Transverse colon (tissue), 4 donors: ENCODE data around the gene ALDOB. TPM values are rescaled to one million over a fixed set of nuclear protein-coding genes. Genes with fewer than 3 reads are reported as not detected.

ENCODE experiments used
- DNase-seq: peaks from one replicate; pipeline ENCODE4 v3.0.0-alpha.2; 2019
- H3K27ac ChIP-seq, 4 donors: fragments of 200-600 bp; sonication (generic); 2 replicates each; pipeline ENCODE4 v1.5.1; 2016 to 2018; ENCODE audit warnings: inconsistent platforms in 4 of 4
- H3K27me3 ChIP-seq: fragments of 200-600 bp; sonication (generic); 2 replicates; pipeline ENCODE4 v1.5.1; 2017; ENCODE audit warnings: inconsistent platforms
- H3K36me3 ChIP-seq, 4 donors: fragments of 200-600 bp; sonication (generic); 2 replicates each; pipeline ENCODE4 v1.5.1; 2017 to 2019; ENCODE audit warnings: inconsistent platforms in 4 of 4
- H3K4me1 ChIP-seq, 4 donors: fragments of 200-600 bp; sonication (generic); 2 replicates each; pipeline ENCODE4 v1.5.1; 2017 to 2020; ENCODE audit warnings: inconsistent platforms in 4 of 4
- H3K4me3 ChIP-seq, 4 donors: fragments of 200-600 bp; sonication (generic); 1 replicate in 1 of 4; 2 replicates in 3 of 4; pipeline versions ENCODE4 v1.5.1 to v1.6.1; 2017 to 2019; ENCODE audit warnings: inconsistent platforms in 4 of 4
- H3K9me3 ChIP-seq, 2 donors: fragments of 200-600 bp; sonication (generic); 2 replicates each; pipeline ENCODE4 v1.5.1; 2017 to 2019; ENCODE audit warnings: inconsistent platforms in 2 of 2
- EP300 ChIP-seq: sonication (generic); formaldehyde crosslinking; IDR thresholded peaks from one replicate; pipeline ENCODE4 v1.6.1; 2017; ENCODE audit warnings: antibody characterized with exemption, low read depth
- POLR2A ChIP-seq: fragments of 450-650 bp; IDR thresholded peaks from one replicate; pipeline ENCODE4 v1.6.1; 2016; ENCODE audit warnings: antibody characterized with exemption, mild to moderate bottlenecking, moderate library complexity
- POLR2AphosphoS5 ChIP-seq, 3 donors: sonication (generic); formaldehyde crosslinking; IDR thresholded peaks; one replicate each; pipeline ENCODE4 v1.6.1; 2016; ENCODE audit warnings: antibody characterized with exemption in 3 of 3
- WGBS, 2 donors: methylation state at CpG; one replicate each; pipeline ENCODE4 v1.1.5; 2018; ENCODE audit warnings: low coverage in 1 of 2; 5-methylcytosine and 5-hydroxymethylcytosine counted together
- in situ Hi-C, 4 donors: fragments of 200-750 bp; cut with MboI; loops; one replicate each; pipeline versions ENCODE4 v1.15.0 to v1.15.1; 2017; ENCODE audit warnings: low sequenced_read_pairs in 3 of 4, low pct_ligation_motif_present in 1 of 4, low pct_unique_long_range_greater_than_20kb in 1 of 4
- intact Hi-C: fragments of 100-400 bp; cut with DNase I; formaldehyde crosslinking; loops from one replicate; pipeline ENCODE4 v1.15.1; 2023; ENCODE audit warnings: low total_unique reads
- total RNA-seq, 4 donors: library from RNA; depleted of rRNA; stranded (reverse); fragments of >200 nt; gene quantifications; one replicate each; pipeline ENCODE4 v1.1.0, GENCODE V29; 2016
- TF ChIP-seq, protein P1 (sequence below), 5 experiments: fragments of 200-600 bp in 3 of 5; fragments of 450-650 bp in 2 of 5; sonication (generic) in 3 of 5; IDR thresholded peaks; 1 replicate in 2 of 5; 2 replicates in 3 of 5; pipeline ENCODE4 v1.5.1; 2016 to 2017; ENCODE audit warnings: antibody characterized with exemption in 5 of 5, inconsistent platforms in 3 of 5, mild to moderate bottlenecking in 2 of 5, moderate library complexity in 1 of 5

The ALDOB gene
- total RNA-seq, 4 donors from 2014 or later, result 1.9 to 55.0 (median 20.1) TPM; not detected in 1

DNA sequence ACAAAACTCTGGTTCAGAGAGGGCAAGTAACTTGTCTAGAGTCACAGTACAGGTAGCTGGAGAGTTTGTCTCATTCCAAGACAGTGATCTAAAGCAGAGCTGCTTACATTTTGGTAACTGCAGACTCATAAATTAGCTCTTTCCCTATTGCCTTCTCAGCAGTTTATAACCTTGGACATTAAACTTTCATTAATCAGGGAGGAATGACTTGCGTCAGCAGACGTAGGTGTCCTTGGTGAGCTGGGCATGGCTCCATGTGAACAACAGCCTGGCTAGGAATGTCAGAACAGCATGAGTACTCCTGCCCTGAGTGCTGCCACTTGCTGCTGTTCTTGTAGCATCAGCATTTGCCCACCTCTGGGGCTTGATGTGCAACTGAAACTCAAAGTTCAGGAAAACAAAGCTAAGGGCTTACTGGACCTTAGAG, 2.2 kb upstream of the ALDOB start:
- peak; percentile 31 for DNase-seq
- in situ Hi-C loops (no loop called here), intact Hi-C loops (no loop called here)
- Histone ChIP-seq H3K4me3 (no peak overlapping the region), H3K4me1 (no peaks in the 10 kb centered on the region), H3K9me3 (no peaks in the 10 kb centered on the region), H3K27ac (no peak overlapping the region), H3K36me3 (no peaks in the 10 kb centered on the region), H3K27me3 (no peaks in the 10 kb centered on the region)
- 20 to 62% methylated on average over 1 to 2 of the region's 2 CpGs for WGBS, 2 donors
- TF ChIP-seq, protein P1, sequence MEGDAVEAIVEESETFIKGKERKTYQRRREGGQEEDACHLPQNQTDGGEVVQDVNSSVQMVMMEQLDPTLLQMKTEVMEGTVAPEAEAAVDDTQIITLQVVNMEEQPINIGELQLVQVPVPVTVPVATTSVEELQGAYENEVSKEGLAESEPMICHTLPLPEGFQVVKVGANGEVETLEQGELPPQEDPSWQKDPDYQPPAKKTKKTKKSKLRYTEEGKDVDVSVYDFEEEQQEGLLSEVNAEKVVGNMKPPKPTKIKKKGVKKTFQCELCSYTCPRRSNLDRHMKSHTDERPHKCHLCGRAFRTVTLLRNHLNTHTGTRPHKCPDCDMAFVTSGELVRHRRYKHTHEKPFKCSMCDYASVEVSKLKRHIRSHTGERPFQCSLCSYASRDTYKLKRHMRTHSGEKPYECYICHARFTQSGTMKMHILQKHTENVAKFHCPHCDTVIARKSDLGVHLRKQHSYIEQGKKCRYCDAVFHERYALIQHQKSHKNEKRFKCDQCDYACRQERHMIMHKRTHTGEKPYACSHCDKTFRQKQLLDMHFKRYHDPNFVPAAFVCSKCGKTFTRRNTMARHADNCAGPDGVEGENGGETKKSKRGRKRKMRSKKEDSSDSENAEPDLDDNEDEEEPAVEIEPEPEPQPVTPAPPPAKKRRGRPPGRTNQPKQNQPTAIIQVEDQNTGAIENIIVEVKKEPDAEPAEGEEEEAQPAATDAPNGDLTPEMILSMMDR (IDR thresholded peaks at IDR 0.05), result no peak
- TF ChIP-seq POLR2A, result no peak
- TF ChIP-seq EP300, result peak; percentile 96
- peak; percentile 43 to 88 (median 85) for TF ChIP-seq POLR2AphosphoS5 (IDR thresholded peaks at IDR 0.05)

DNA sequence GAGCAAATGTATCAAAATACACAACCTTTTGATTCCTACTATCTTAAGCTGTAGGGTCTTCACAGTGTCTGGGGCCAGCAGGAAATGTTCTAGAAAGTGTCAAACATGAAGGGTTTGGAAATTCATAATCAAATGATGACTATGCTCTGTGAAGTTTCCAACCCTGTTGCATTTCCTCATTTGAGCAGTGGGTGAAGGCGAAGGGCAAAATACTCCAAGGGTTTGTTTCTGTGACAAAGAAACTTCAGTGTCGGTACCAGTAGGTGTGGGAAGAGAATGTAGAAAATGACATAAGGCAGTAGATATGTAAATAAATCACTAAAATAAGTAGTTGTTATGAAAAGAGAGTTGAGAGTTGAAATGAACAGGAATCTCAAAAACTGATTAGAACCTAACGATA, 576 bp downstream of the ALDOB start:
- in situ Hi-C loops (no loop called here), intact Hi-C loops (no loop called here)
- WGBS, 2 donors, result 17 to 55% methylated on average over 3 of the region's 3 CpGs
- H3K36me3 ChIP-seq, result no peaks in the 10 kb centered on the region
- H3K27ac ChIP-seq, result no peak overlapping the region
- no peak overlapping the region for H3K4me3 ChIP-seq
- H3K4me1 ChIP-seq, result no peaks in the 10 kb centered on the region
- no peaks in the 10 kb centered on the region for H3K9me3 ChIP-seq
- no peaks in the 10 kb centered on the region for H3K27me3 ChIP-seq
- TF ChIP-seq POLR2AphosphoS5 (IDR thresholded peaks at IDR 0.05) (no peak), EP300 (no peak), POLR2A (no peak)
- TF ChIP-seq, protein P1 (IDR thresholded peaks at IDR 0.05), result no peak
- DNase-seq, result no peak

DNA sequence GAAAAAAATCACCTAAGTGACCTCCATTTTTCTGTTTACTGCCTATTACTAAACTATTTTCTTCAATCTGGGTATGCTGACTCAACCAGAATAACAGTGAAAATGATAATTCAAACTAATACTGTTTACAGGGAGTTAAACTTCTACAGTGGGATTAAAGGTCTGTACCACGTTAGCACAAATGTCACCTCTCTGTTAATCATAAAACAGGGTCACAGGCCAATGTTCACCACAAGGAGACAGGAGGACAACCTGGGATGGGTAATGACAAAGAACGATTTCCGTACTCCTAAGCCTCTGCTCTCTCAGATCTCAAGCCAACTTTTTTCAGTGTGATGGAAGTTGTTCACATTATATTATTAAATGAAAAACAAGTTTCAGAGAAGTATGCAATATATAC, 2.3 kb downstream of the ALDOB start:
- WGBS, 2 donors, result 71 to 74% methylated on average over 3 of the region's 3 CpGs
- no peaks in the 10 kb centered on the region for H3K9me3 ChIP-seq
- TF ChIP-seq EP300 (no peak), POLR2AphosphoS5 (IDR thresholded peaks at IDR 0.05) (no peak), POLR2A (no peak)
- TF ChIP-seq, protein P1 (IDR thresholded peaks at IDR 0.05), result no peak
- no peaks in the 10 kb centered on the region for H3K36me3 ChIP-seq
- intact Hi-C loops (loop anchor here (1.0 kb wide), 1 partner anchor 29 kb away; no protein-coding TSS in a partner anchor), in situ Hi-C loops (no loop called here)
- H3K27ac ChIP-seq, result no peak overlapping the region
- no peak overlapping the region for H3K4me3 ChIP-seq
- no peaks in the 10 kb centered on the region for H3K4me1 ChIP-seq
- DNase-seq, result no peak
- no peaks in the 10 kb centered on the region for H3K27me3 ChIP-seq

DNA sequence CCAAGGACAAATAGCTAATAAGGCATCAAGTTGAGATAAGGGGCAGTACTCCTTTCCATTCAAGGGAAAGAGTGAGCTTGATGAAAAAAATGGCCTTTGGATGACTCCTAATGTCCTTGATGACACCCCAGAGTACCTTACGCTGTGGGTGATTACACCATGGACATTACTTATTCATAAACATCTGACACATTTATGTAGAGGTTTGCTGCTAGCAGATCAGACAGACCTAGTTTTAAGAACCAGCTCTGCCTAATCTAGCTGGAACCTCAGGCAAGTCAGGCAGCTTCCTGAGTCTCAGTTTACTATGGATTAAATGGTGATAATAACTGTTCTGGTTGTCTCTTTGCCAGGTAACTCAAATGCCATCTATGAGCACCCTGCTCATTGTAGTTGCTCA, 2.8 kb downstream of the ALDOB start:
- intact Hi-C loops, result loop anchor here (1.0 kb wide), 1 partner anchor 28 kb away; no protein-coding TSS in a partner anchor
- TF ChIP-seq, protein P1 (IDR thresholded peaks at IDR 0.05), result no peak
- TF ChIP-seq POLR2A, result no peak
- no peak for TF ChIP-seq EP300
- no peak for TF ChIP-seq POLR2AphosphoS5 (IDR thresholded peaks at IDR 0.05)
- Histone ChIP-seq H3K27ac (no peak overlapping the region), H3K4me1 (no peaks in the 10 kb centered on the region), H3K27me3 (no peaks in the 10 kb centered on the region), H3K4me3 (no peak overlapping the region), H3K36me3 (no peaks in the 10 kb centered on the region), H3K9me3 (no peaks in the 10 kb centered on the region)
- WGBS, 2 donors, result 79% methylated on average over 1 of the region's 1 CpG; no CpG with 5 or more reads in 1 of the 2 donors
- DNase-seq, result no peak
- in situ Hi-C loops, result no loop called here
